Measurements from ENCODE around the gene FIGN. TPM values are rescaled to one million over a fixed set of nuclear protein-coding genes. Genes with fewer than 3 reads are reported as not detected.

The FIGN gene
- total and polyA plus RNA-seq, 2 of the 4 experiments (the other 2 are of a cell fraction) = 0.77 to 0.90 TPM

- DNase-seq (no peak), ATAC-seq (ENCODE audit: low read depth) (no peak)
- Histone ChIP-seq H3K9me1 (ENCODE audit: insufficient read depth, low read length) (no peaks in the 10 kb centered on the region), H4K20me1 (ENCODE audit: insufficient read depth, low read length) (no peaks in the 10 kb centered on the region), H2AK9ac (replicated peaks; ENCODE audit: low read depth, low read length, poor library complexity) (no peak overlapping the region), H4K5ac (ENCODE audit: low read depth, low read length) (no peak overlapping the region), H3K4me2 (ENCODE audit: low read depth, low read length) (no peak overlapping the region), H3K4me3 (ENCODE audit: insufficient read depth, low read depth, low read length) (no peak overlapping the region), H3K18ac (ENCODE audit: low read depth, low read length) (no peak overlapping the region), H2BK120ac (ENCODE audit: low read depth, low read length) (no peak overlapping the region), H3K27ac (ENCODE audit: insufficient read depth, low read length) (no peak overlapping the region), H2BK15ac (ENCODE audit: low read depth, low read length) (no peak overlapping the region), H3K56ac (ENCODE audit: extremely low read depth, insufficient read depth, low read length) (no peak overlapping the region), H3K79me1 (ENCODE audit: low read depth in 1 of 2, low read length in 2 of 2) (peaks cover 1 to 10% of the 10 kb centered on the region in 2 experiments; a peak in 3 of 4 replicates), H2BK20ac (ENCODE audit: low read depth, low read length) (no peak overlapping the region), H4K8ac (ENCODE audit: low read depth in 2 of 2, low read length in 2 of 2) (no peak overlapping the region), H3K27me3 (ENCODE audit: control insufficient read depth, insufficient read depth, low read length) (no peaks in the 10 kb centered on the region), H3K9me3 (ENCODE audit: control insufficient read depth, insufficient read depth, low read length) (no peaks in the 10 kb centered on the region), H2AK5ac (ENCODE audit: low read depth, low read length) (no peak overlapping the region), H3K9ac (ENCODE audit: low read depth, low read length) (no peak overlapping the region), H3K14ac (replicated peaks; ENCODE audit: low read depth, low read length) (no peak overlapping the region), H3K4me1 (ENCODE audit: control insufficient read depth, insufficient read depth, low read length) (peaks cover 2% of the 10 kb centered on the region), H2BK5ac (ENCODE audit: low read depth, low read length, poor library complexity, severe bottlenecking) (no peak overlapping the region), H3K4ac (ENCODE audit: low read depth, low read length) (no peak overlapping the region), H3K23ac (ENCODE audit: low read depth, low read length) (no peak overlapping the region), H4K91ac (ENCODE audit: insufficient read depth, low read depth, low read length) (no peak overlapping the region), H3K36me3 (ENCODE audit: control insufficient read depth, insufficient read depth, low read length) (no peaks in the 10 kb centered on the region), H2AFZ (replicated peaks; ENCODE audit: low read length, poor library complexity) (no peak overlapping the region)
- dilution Hi-C loops (cut with HindIII; ENCODE audit: low sequenced_read_pairs, unreplicated experiment) (no loop called here), in situ Hi-C loops (cut with MboI; ENCODE audit: low sequenced_read_pairs) (no loop called here), intact Hi-C loops (cut with micrococcal nuclease) (loop anchor here (10.0 kb wide), 2 partner anchors 255 to 575 kb away; no protein-coding TSS in a partner anchor)
- CTCF ChIA-PET = interaction anchor here (1.0 to 1.2 kb wide), 2 partner anchors 8 to 15 kb away, joined by 3 read pairs; no protein-coding TSS in a partner anchor
- TF ChIP-seq RAD21 (IDR thresholded peaks at IDR 0.05; ENCODE audit: low read length) (no peak), MAZ (IDR thresholded peaks at IDR 0.05; ENCODE audit: borderline replicate concordance, low read depth, low read length) (no peak), USF2 (IDR thresholded peaks at IDR 0.05; ENCODE audit: low read depth, low read length) (no peak), CTCF (conservative IDR thresholded peaks at IDR 0.05; ENCODE audit: low read depth, low read length) (no peak), BHLHE40 (IDR thresholded peaks at IDR 0.05; ENCODE audit: low read depth, low read length) (no peak), POLR2A (IDR thresholded peaks at IDR 0.05; ENCODE audit: low read depth, low read length) (no peak), FOS (IDR thresholded peaks at IDR 0.05; ENCODE audit: low read depth, low read length) (no peak), ELK1 (IDR thresholded peaks at IDR 0.05; ENCODE audit: borderline replicate concordance, low read depth, low read length) (no peak), CEBPB (IDR thresholded peaks at IDR 0.05; ENCODE audit: low read depth, low read length) (no peak), SMC3 (IDR thresholded peaks at IDR 0.05; ENCODE audit: low read depth, low read length) (no peak), RCOR1 (IDR thresholded peaks at IDR 0.05; ENCODE audit: insufficient replicate concordance, low read length) (no peak), RFX5 (IDR thresholded peaks at IDR 0.05; ENCODE audit: low read depth, low read length) (no peak), MXI1 (IDR thresholded peaks at IDR 0.05; ENCODE audit: borderline replicate concordance, low read depth, low read length) (no peak), MAFK (IDR thresholded peaks at IDR 0.05; ENCODE audit: low read depth, low read length) (no peak)
- POLR2A ChIA-PET (ENCODE audit: unreplicated experiment) = no interaction called here
- WGBS, 2 experiments (ENCODE audit: extremely low coverage in 2 of 2, insufficient read length in 1 of 2) = 100% methylated on average over 1 of the region's 4 CpGs; no CpG with 5 or more reads in 1 of the 2 experiments
- BruUV-seq (replicated peaks) = no TSS peak
Measured at GRCh38 chr2:163729636-163730273, 6.1 kb downstream of the FIGN start.

Data from IMR-90 (cell line).